ENCODE measurements around the gene AKT3. TPM values are rescaled to one million over a fixed set of nuclear protein-coding genes. Genes with fewer than 3 reads are reported as not detected.

AKT3 gene
- polyA plus RNA-seq, 1 donor (not counting 4 experiments of a cell fraction or from before 2014, with no cell fraction given), result 2.9 TPM

- H3K79me2 ChIP-seq (ENCODE audit: control insufficient read depth, insufficient read depth, low read length), result no peaks in the 10 kb centered on the region
- no peak for DNase-seq (ENCODE audit: low read depth, low spot score)
- H3K4me3 ChIP-seq (ENCODE audit: control insufficient read depth in 2 of 3, extremely low read depth in 1 of 3, insufficient read depth in 2 of 3, low read depth in 1 of 3, low read length in 3 of 3), result no peak overlapping the region
- peaks cover 0 to 2% of the 10 kb centered on the region in 2 experiments for H3K36me3 ChIP-seq (ENCODE audit: control insufficient read depth in 2 of 2, extremely low read depth in 1 of 2, insufficient read depth in 2 of 2, low read length in 2 of 2)
- no peaks in the 10 kb centered on the region for H3K9me1 ChIP-seq (ENCODE audit: control insufficient read depth, extremely low read depth, insufficient read depth, low read length)
- H4K20me1 ChIP-seq (ENCODE audit: control insufficient read depth, extremely low read depth, insufficient read depth, low read length), result no peaks in the 10 kb centered on the region
- dilution Hi-C loops (cut with MboI; ENCODE audit: extremely low pct_ligation_motif_present, low sequenced_read_pairs), result no loop called here
- peak; percentile 56 for FAIRE-seq
- H2AFZ ChIP-seq (ENCODE audit: control insufficient read depth, low read length), result no peak overlapping the region
- no peak for TF ChIP-seq EZH2 (IDR thresholded peaks at IDR 0.05; ENCODE audit: low read length)
- TF ChIP-seq, protein P1, sequence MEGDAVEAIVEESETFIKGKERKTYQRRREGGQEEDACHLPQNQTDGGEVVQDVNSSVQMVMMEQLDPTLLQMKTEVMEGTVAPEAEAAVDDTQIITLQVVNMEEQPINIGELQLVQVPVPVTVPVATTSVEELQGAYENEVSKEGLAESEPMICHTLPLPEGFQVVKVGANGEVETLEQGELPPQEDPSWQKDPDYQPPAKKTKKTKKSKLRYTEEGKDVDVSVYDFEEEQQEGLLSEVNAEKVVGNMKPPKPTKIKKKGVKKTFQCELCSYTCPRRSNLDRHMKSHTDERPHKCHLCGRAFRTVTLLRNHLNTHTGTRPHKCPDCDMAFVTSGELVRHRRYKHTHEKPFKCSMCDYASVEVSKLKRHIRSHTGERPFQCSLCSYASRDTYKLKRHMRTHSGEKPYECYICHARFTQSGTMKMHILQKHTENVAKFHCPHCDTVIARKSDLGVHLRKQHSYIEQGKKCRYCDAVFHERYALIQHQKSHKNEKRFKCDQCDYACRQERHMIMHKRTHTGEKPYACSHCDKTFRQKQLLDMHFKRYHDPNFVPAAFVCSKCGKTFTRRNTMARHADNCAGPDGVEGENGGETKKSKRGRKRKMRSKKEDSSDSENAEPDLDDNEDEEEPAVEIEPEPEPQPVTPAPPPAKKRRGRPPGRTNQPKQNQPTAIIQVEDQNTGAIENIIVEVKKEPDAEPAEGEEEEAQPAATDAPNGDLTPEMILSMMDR (optimal IDR thresholded peaks at IDR 0.05 in 1 of 3, IDR thresholded peaks at IDR 0.05 in 1 of 3, conservative IDR thresholded peaks at IDR 0.05 in 1 of 3; ENCODE audit: extremely low read depth in 1 of 3, insufficient read depth in 2 of 3, low read length in 3 of 3), result no peak
- no peak overlapping the region for H3K4me2 ChIP-seq (ENCODE audit: control insufficient read depth, extremely low read depth, insufficient read depth, low read depth, low read length)
- peaks cover 6% of the 10 kb centered on the region for H3K4me1 ChIP-seq (ENCODE audit: control insufficient read depth, extremely low read depth, insufficient read depth, low read length)
- H3K27me3 ChIP-seq (ENCODE audit: control insufficient read depth, extremely low read depth, insufficient read depth, low read length), result no peaks in the 10 kb centered on the region
- no peak overlapping the region for H3K9ac ChIP-seq (ENCODE audit: control insufficient read depth, extremely low read depth, insufficient read depth, low read length)
- no peaks in the 10 kb centered on the region for H3K9me3 ChIP-seq (ENCODE audit: control insufficient read depth, low read depth, low read length)
- no peak overlapping the region for H3K27ac ChIP-seq (ENCODE audit: control insufficient read depth, insufficient read depth, low read length)
Observed at GRCh38 chr1:243454328-243454997, 395.6 kb downstream of the AKT3 start.

- Histone ChIP-seq H3K79me2 (ENCODE audit: control insufficient read depth, insufficient read depth, low read length) (no peaks in the 10 kb centered on the region), H3K36me3 (ENCODE audit: control insufficient read depth in 2 of 2, extremely low read depth in 1 of 2, insufficient read depth in 2 of 2, low read length in 2 of 2) (peaks cover 0 to 2% of the 10 kb centered on the region in 2 experiments), H3K27me3 (ENCODE audit: control insufficient read depth, extremely low read depth, insufficient read depth, low read length) (no peaks in the 10 kb centered on the region), H3K27ac (ENCODE audit: control insufficient read depth, insufficient read depth, low read length) (no peak overlapping the region), H2AFZ (ENCODE audit: control insufficient read depth, low read length) (no peak overlapping the region), H3K4me1 (ENCODE audit: control insufficient read depth, extremely low read depth, insufficient read depth, low read length) (peaks cover 14% of the 10 kb centered on the region), H3K4me2 (ENCODE audit: control insufficient read depth, extremely low read depth, insufficient read depth, low read depth, low read length) (no peak overlapping the region), H3K4me3 (ENCODE audit: control insufficient read depth in 2 of 3, extremely low read depth in 1 of 3, insufficient read depth in 2 of 3, low read depth in 1 of 3, low read length in 3 of 3) (no peak overlapping the region), H3K9me1 (ENCODE audit: control insufficient read depth, extremely low read depth, insufficient read depth, low read length) (no peaks in the 10 kb centered on the region), H3K9me3 (ENCODE audit: control insufficient read depth, low read depth, low read length) (no peaks in the 10 kb centered on the region), H3K9ac (ENCODE audit: control insufficient read depth, extremely low read depth, insufficient read depth, low read length) (no peak overlapping the region), H4K20me1 (ENCODE audit: control insufficient read depth, extremely low read depth, insufficient read depth, low read length) (no peaks in the 10 kb centered on the region)
- DNase-seq (ENCODE audit: low read depth, low spot score), result no peak
- dilution Hi-C loops (cut with MboI; ENCODE audit: extremely low pct_ligation_motif_present, low sequenced_read_pairs), result no loop called here
- no peak for FAIRE-seq
- TF ChIP-seq, protein P1 (optimal IDR thresholded peaks at IDR 0.05 in 1 of 3, IDR thresholded peaks at IDR 0.05 in 1 of 3, conservative IDR thresholded peaks at IDR 0.05 in 1 of 3; ENCODE audit: extremely low read depth in 1 of 3, insufficient read depth in 2 of 3, low read length in 3 of 3), result no peak
- TF ChIP-seq EZH2 (IDR thresholded peaks at IDR 0.05; ENCODE audit: low read length), result no peak
Observed at GRCh38 chr1:243452092-243452491, 398.0 kb downstream of the AKT3 start.
